Measurements from ENCODE around the gene OXNAD1. TPM values are rescaled to one million over a fixed set of nuclear protein-coding genes. Genes with fewer than 3 reads are reported as not detected.

Gene OXNAD1
- polyA plus RNA-seq, 1 of the 3 experiments (the other 2 are of a cell fraction) = 6.9 TPM

DNA sequence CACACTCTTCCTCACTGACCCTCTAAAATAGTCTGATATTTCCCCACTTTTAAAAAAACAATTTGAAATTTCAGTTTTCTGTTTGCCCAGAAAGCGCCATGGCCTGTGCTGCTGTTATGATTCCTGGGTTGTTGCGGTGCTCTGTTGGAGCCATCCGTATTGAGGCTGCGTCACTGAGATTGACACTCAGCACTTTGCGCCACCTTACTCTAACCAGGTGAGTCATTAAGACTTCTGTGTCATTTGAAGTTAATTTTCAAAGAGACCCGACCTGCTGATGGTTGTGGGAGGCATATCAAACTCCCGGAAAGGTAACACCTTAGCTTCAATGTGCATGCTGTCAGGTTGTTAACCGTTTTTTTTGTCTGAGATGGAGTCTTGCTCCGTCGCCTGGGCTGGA is 5.8 kb downstream of the OXNAD1 start:
- CTCF ChIA-PET = interaction anchor here (1.4 to 2.6 kb wide), 2 partner anchors 20 to 331 kb away, joined by 4 to 12 read pairs; no protein-coding TSS in a partner anchor
- H3K4me1 ChIP-seq (ENCODE audit: control insufficient read depth in 1 of 2, insufficient read depth in 2 of 2, low read depth in 1 of 2, low read length in 1 of 2) = peaks cover 5 to 11% of the 10 kb centered on the region in 2 experiments; a peak in 3 of 4 replicates
- WGBS (ENCODE audit: low lambda C conversion rate) = 93% methylated on average over 10 of the region's 10 CpGs

DNA sequence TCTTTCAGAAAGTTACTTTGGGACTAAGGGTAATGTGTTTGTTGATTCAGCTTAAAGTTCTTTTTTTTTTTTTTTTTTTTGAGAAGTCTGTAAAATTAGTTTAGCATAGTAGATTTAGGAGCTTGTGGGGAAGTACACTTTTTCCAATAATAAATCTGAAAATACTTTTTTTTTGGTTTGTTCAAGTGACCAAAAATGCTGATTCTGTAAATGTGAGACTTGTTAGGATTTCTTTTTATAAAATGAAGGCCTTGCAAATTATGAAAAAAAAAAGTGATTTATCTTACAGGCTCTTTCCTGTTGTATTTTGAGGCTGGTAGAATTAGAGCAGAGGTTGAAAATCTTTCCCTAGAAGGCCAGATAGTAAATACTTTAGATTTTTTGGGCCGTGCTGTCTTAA is 7.6 kb downstream of the OXNAD1 start:
- Histone ChIP-seq H3K4me2 (no peak overlapping the region), H2AFZ (ENCODE audit: low read depth) (no peak overlapping the region), H3K27me3 (ENCODE audit: insufficient read depth) (no peaks in the 10 kb centered on the region), H3K79me2 (ENCODE audit: insufficient read depth) (peaks cover 10% of the 10 kb centered on the region), H3K4me1 (ENCODE audit: control insufficient read depth in 1 of 2, insufficient read depth in 2 of 2, low read depth in 1 of 2, low read length in 1 of 2) (peaks cover 0 to under 1% of the 10 kb centered on the region in 2 experiments; a peak in 1 of 4 replicates), H3K36me3 (replicated peaks in 1 of 2; ENCODE audit: control insufficient read depth in 1 of 2, insufficient read depth in 2 of 2, low read length in 1 of 2) (peaks cover 10 to 55% of the 10 kb centered on the region in 2 experiments), H3K9me3 (no peaks in the 10 kb centered on the region), H3F3A (replicated peaks; ENCODE audit: insufficient read depth) (peaks cover 5% of the 10 kb centered on the region), H3K27ac (ENCODE audit: low read depth in 2 of 2, low read length in 1 of 2) (no peak overlapping the region), H3K4me3 (ENCODE audit: low read depth in 2 of 2, low read length in 1 of 2) (no peak overlapping the region), H3K9ac (no peak overlapping the region), H3K9me2 (no peaks in the 10 kb centered on the region), H4K20me1 (ENCODE audit: insufficient read depth) (no peaks in the 10 kb centered on the region)
- ChIA-PET CTCF (interaction anchor here (1.3 to 2.6 kb wide), 4 partner anchors 14 to 278 kb away, joined by 3 to 12 read pairs (median 4); no protein-coding TSS in a partner anchor), POLR2A (no interaction called here)
- WGBS (ENCODE audit: low lambda C conversion rate) = 89% methylated on average over 1 of the region's 1 CpG
- TF ChIP-seq, protein P1, sequence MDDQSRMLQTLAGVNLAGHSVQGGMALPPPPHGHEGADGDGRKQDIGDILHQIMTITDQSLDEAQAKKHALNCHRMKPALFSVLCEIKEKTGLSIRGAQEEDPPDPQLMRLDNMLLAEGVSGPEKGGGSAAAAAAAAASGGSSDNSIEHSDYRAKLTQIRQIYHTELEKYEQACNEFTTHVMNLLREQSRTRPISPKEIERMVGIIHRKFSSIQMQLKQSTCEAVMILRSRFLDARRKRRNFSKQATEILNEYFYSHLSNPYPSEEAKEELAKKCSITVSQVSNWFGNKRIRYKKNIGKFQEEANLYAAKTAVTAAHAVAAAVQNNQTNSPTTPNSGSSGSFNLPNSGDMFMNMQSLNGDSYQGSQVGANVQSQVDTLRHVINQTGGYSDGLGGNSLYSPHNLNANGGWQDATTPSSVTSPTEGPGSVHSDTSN (IDR thresholded peaks at IDR 0.05) = no peak
- TF ChIP-seq NRF1 (IDR thresholded peaks at IDR 0.05; ENCODE audit: low read depth, low read length) = no peak
- TF ChIP-seq RXRA (IDR thresholded peaks at IDR 0.05; ENCODE audit: borderline replicate concordance, low read depth) = no peak
- no peak for TF ChIP-seq GABPA (IDR thresholded peaks at IDR 0.05; ENCODE audit: low read depth)
- no peak for DNase-seq

More for the DNA sequence above, 5.8 kb downstream of the OXNAD1 start:
- Histone ChIP-seq H3K27ac (ENCODE audit: low read depth in 2 of 2, low read length in 1 of 2) (no peak overlapping the region), H3K9ac (no peak overlapping the region), H2AFZ (ENCODE audit: low read depth) (no peak overlapping the region), H4K20me1 (ENCODE audit: insufficient read depth) (no peaks in the 10 kb centered on the region), H3K9me3 (no peaks in the 10 kb centered on the region), H3K4me2 (no peak overlapping the region), H3K79me2 (ENCODE audit: insufficient read depth) (peaks cover 27% of the 10 kb centered on the region), H3K27me3 (ENCODE audit: insufficient read depth) (no peaks in the 10 kb centered on the region), H3K36me3 (replicated peaks in 1 of 2; ENCODE audit: control insufficient read depth in 1 of 2, insufficient read depth in 2 of 2, low read length in 1 of 2) (peaks cover 10 to 51% of the 10 kb centered on the region in 2 experiments), H3K4me3 (ENCODE audit: low read depth in 2 of 2, low read length in 1 of 2) (no peak overlapping the region), H3K9me2 (no peaks in the 10 kb centered on the region), H3F3A (replicated peaks; ENCODE audit: insufficient read depth) (peaks cover 3% of the 10 kb centered on the region)
- TF ChIP-seq YY1 (IDR thresholded peaks at IDR 0.05; ENCODE audit: low read depth) = no peak
- no peak for DNase-seq
- POLR2A ChIA-PET = no interaction called here

DNA sequence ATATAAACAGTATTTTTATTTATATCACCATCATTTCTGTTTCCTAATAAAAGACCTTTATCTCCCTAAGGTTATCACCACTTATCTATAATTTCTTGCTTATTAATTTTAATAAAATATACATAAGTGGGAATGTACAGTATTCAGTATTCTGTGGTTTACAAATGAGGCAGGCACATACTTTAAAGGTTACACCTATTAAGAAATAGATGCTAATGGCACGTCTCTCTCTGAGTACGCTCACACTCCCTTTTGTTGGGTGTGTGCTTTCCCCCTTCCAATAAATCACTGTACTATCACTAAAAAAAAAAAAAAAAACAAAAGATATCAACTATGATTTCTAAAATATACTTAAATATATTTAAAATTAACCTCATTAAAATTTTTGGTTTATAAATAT is 8.9 kb downstream of the OXNAD1 start:
- H3F3A ChIP-seq (replicated peaks; ENCODE audit: insufficient read depth) = peaks cover 6% of the 10 kb centered on the region
- H3K4me1 ChIP-seq (ENCODE audit: control insufficient read depth in 1 of 2, insufficient read depth in 2 of 2, low read depth in 1 of 2, low read length in 1 of 2) = no peaks in the 10 kb centered on the region
- DNase-seq = no peak
- H2AFZ ChIP-seq (ENCODE audit: low read depth) = no peak overlapping the region
- CTCF ChIA-PET = interaction anchor here (1.7 kb wide), 1 partner anchor 16 kb away, joined by 5 read pairs; no protein-coding TSS in a partner anchor
- H3K4me2 ChIP-seq = no peak overlapping the region
- peaks cover 10 to 66% of the 10 kb centered on the region in 2 experiments for H3K36me3 ChIP-seq (replicated peaks in 1 of 2; ENCODE audit: control insufficient read depth in 1 of 2, insufficient read depth in 2 of 2, low read length in 1 of 2)
- 99% methylated on average over 2 of the region's 2 CpGs for WGBS (ENCODE audit: low lambda C conversion rate)
- POLR2A ChIA-PET = no interaction called here
- H3K27ac ChIP-seq (ENCODE audit: low read depth in 2 of 2, low read length in 1 of 2) = no peak overlapping the region
- no peaks in the 10 kb centered on the region for H4K20me1 ChIP-seq (ENCODE audit: insufficient read depth)
- H3K9me2 ChIP-seq = no peaks in the 10 kb centered on the region
- H3K79me2 ChIP-seq (ENCODE audit: insufficient read depth) = peaks cover under 1% of the 10 kb centered on the region
- H3K9ac ChIP-seq = no peak overlapping the region
- H3K27me3 ChIP-seq (ENCODE audit: insufficient read depth) = no peaks in the 10 kb centered on the region
- TF ChIP-seq YY1 (IDR thresholded peaks at IDR 0.05; ENCODE audit: low read depth) (no peak), GATA2 (CRISPR knock-in tag; IDR thresholded peaks at IDR 0.05) (no peak), FOSL2 (IDR thresholded peaks at IDR 0.05; ENCODE audit: borderline replicate concordance, low read depth) (no peak), NFIC (IDR thresholded peaks at IDR 0.05; ENCODE audit: borderline replicate concordance) (no peak), ELF1 (IDR thresholded peaks at IDR 0.05) (no peak), SIN3A (IDR thresholded peaks at IDR 0.05; ENCODE audit: borderline replicate concordance, low read depth, low read length) (no peak), RAD21 (IDR thresholded peaks at IDR 0.05; ENCODE audit: low read length) (no peak), MXI1 (IDR thresholded peaks at IDR 0.05; ENCODE audit: low read depth, low read length) (no peak), EZH2phosphoT487 (IDR thresholded peaks at IDR 0.05; ENCODE audit: borderline replicate concordance, low read depth) (no peak), TEAD4 (IDR thresholded peaks at IDR 0.05; ENCODE audit: borderline replicate concordance, insufficient read depth) (no peak), RXRA (IDR thresholded peaks at IDR 0.05; ENCODE audit: borderline replicate concordance, low read depth) (no peak), GABPA (IDR thresholded peaks at IDR 0.05; ENCODE audit: low read depth) (no peak), CHD2 (IDR thresholded peaks at IDR 0.05; ENCODE audit: low read length, partially characterized antibody) (no peak), RCOR1 (IDR thresholded peaks at IDR 0.05; ENCODE audit: low read length) (no peak), EP300 (IDR thresholded peaks at IDR 0.05; ENCODE audit: borderline replicate concordance in 1 of 2, low read depth in 1 of 2, low read length in 1 of 2) (no peak), SMC3 (IDR thresholded peaks at IDR 0.05; ENCODE audit: low read depth, low read length) (no peak)
- TF ChIP-seq, protein P2, sequence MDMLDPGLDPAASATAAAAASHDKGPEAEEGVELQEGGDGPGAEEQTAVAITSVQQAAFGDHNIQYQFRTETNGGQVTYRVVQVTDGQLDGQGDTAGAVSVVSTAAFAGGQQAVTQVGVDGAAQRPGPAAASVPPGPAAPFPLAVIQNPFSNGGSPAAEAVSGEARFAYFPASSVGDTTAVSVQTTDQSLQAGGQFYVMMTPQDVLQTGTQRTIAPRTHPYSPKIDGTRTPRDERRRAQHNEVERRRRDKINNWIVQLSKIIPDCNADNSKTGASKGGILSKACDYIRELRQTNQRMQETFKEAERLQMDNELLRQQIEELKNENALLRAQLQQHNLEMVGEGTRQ (IDR thresholded peaks at IDR 0.05; ENCODE audit: borderline replicate concordance, low read depth, low read length) = no peak
- TF ChIP-seq, protein P1 (IDR thresholded peaks at IDR 0.05) = no peak
- no peaks in the 10 kb centered on the region for H3K9me3 ChIP-seq
- no peak overlapping the region for H3K4me3 ChIP-seq (ENCODE audit: low read depth in 2 of 2, low read length in 1 of 2)
